Endothelial cell of umbilical vein (primary cell): Measurements from ENCODE around the gene UBAP2L. TPM values are rescaled to one million over a fixed set of nuclear protein-coding genes. Genes with fewer than 3 reads are reported as not detected.
A peak's percentile ranks its signal among the peaks of the same experiment; 100 is the strongest.

Experiments
- BruUV-seq: library from RNA; stranded (reverse); fragments of 400-500 nt; replicated peaks from 2 replicates; lab custom pipeline; 2021; lab: Mats Ljungman, UMichigan
- CTCF ChIA-PET: fragments of 300-600, 350-600 bp; sonication (Branson Sonifier 250); formaldehyde crosslinking; loops from one replicate; lab custom pipeline; 2021; ENCODE audit warnings: antibody characterized with exemption, inconsistent platforms; lab: Charles Lee
- POLR2A ChIA-PET: fragments of 300-600, 350-600 bp; sonication (Branson Sonifier 250); formaldehyde crosslinking; loops from one replicate; lab custom pipeline; 2021; ENCODE audit warnings: antibody characterized with exemption, inconsistent platforms; lab: Charles Lee
- DNase-seq: peaks from one replicate; pipeline ENCODE4 v3.0.0-alpha.2; 2011; ENCODE audit warnings: low read depth, low spot score
- FAIRE-seq: peaks from 2 replicates; lab custom pipeline; 2011; peaks lifted over from hg19 to GRCh38; lab: Jason Lieb, UNC
- H2AFZ ChIP-seq: 2 replicates; pipeline ENCODE4 v1.6.0; 2012; ENCODE audit warnings: low read depth, low read length, control low read depth, inconsistent platforms
- H3K27ac ChIP-seq: 2 replicates; pipeline ENCODE4 v1.5.1; 2011; ENCODE audit warnings: low read depth, mild to moderate bottlenecking, control low read depth, low read length, moderate library complexity; ENCODE audit not compliant: insufficient read depth
- H3K27me3 ChIP-seq, 2 experiments: 2 replicates each; pipeline versions ENCODE4 v1.6.0 to v1.6.1; 2011; ENCODE audit warnings: low read length in 2 of 2, mixed read lengths in 1 of 2; ENCODE audit not compliant: control insufficient read depth in 2 of 2, insufficient read depth in 2 of 2
- H3K36me3 ChIP-seq, 2 experiments: 2 replicates in 1 of 2; 3 replicates in 1 of 2; pipeline ENCODE4 v1.5.1; 2011; ENCODE audit warnings: low read length in 2 of 2, mild to moderate bottlenecking in 1 of 2, moderate library complexity in 1 of 2; ENCODE audit not compliant: control insufficient read depth in 2 of 2, insufficient read depth in 2 of 2; ENCODE audit errors: extremely low read depth in 1 of 2
- H3K4me1 ChIP-seq: 3 replicates; pipeline ENCODE4 v1.5.1; 2011; ENCODE audit warnings: mild to moderate bottlenecking, low read length; ENCODE audit not compliant: control insufficient read depth, insufficient read depth; ENCODE audit errors: extremely low read depth
- H3K4me2 ChIP-seq: 2 replicates; pipeline ENCODE4 v1.6.1; 2011; ENCODE audit warnings: low read length, control low read depth, mixed read lengths; ENCODE audit not compliant: insufficient read depth
- H3K4me3 ChIP-seq, 3 experiments: fragments of 200-600 bp in 1 of 3; sonication (generic), shearing (Covaris generic) in 1 of 3; replicated peaks in 1 of 3; 2 replicates each; pipeline ENCODE4 v1.5.1; 2011 to 2016; ENCODE audit warnings: control low read depth in 3 of 3, low read length in 3 of 3, mild to moderate bottlenecking in 2 of 3, inconsistent platforms in 1 of 3, low read depth in 1 of 3, moderate library complexity in 1 of 3; ENCODE audit not compliant: insufficient read depth in 1 of 3
- H3K79me2 ChIP-seq: 2 replicates; pipeline ENCODE4 v1.6.0; 2012; ENCODE audit warnings: low read length, inconsistent platforms; ENCODE audit not compliant: control insufficient read depth, insufficient read depth
- H3K9ac ChIP-seq: replicated peaks from 2 replicates; pipeline ENCODE3; 2011; ENCODE audit warnings: low read length, control low read depth; ENCODE audit not compliant: insufficient read depth; ENCODE audit errors: extremely low read depth
- H3K9me1 ChIP-seq: replicated peaks from 3 replicates; pipeline ENCODE4 v1.6.0; 2011; ENCODE audit warnings: mild to moderate bottlenecking, low read length; ENCODE audit not compliant: control insufficient read depth, insufficient read depth; ENCODE audit errors: extremely low read depth
- H3K9me3 ChIP-seq: replicated peaks from 2 replicates; pipeline ENCODE4 v1.5.1; 2012; ENCODE audit warnings: low read length, inconsistent platforms; ENCODE audit not compliant: control insufficient read depth, insufficient read depth
- H4K20me1 ChIP-seq: replicated peaks from 2 replicates; pipeline ENCODE3; 2011; ENCODE audit warnings: mild to moderate bottlenecking, low read length; ENCODE audit not compliant: control insufficient read depth, insufficient read depth; ENCODE audit errors: extremely low read depth
- CTCF ChIP-seq, 2 donors: IDR thresholded peaks; 1 replicate in 1 of 2; 2 replicates in 1 of 2; pipeline ENCODE4 v1.5.1; 2011; ENCODE audit warnings: low read length in 2 of 2, mild to moderate bottlenecking in 2 of 2, moderate library complexity in 2 of 2, control low read depth in 1 of 2, inconsistent platforms in 1 of 2, low read depth in 1 of 2; ENCODE audit not compliant: insufficient read depth in 1 of 2; ENCODE audit errors: extremely low read depth in 1 of 2
- EZH2 ChIP-seq: IDR thresholded peaks from 2 replicates; pipeline ENCODE4 v1.6.1; 2012; ENCODE audit warnings: borderline replicate concordance, low read depth, mild to moderate bottlenecking, moderate library complexity, low read length, inconsistent platforms; ENCODE audit not compliant: severe bottlenecking
- JUN ChIP-seq: IDR thresholded peaks from 2 replicates; pipeline ENCODE4 v1.6.1; 2011; ENCODE audit warnings: borderline replicate concordance, low read depth; ENCODE audit not compliant: insufficient read length, insufficient read depth
- MAX ChIP-seq: IDR thresholded peaks from 2 replicates; pipeline ENCODE4 v1.6.1; 2011; ENCODE audit not compliant: insufficient read depth, insufficient read length
- MYC ChIP-seq: IDR thresholded peaks from one replicate; pipeline ENCODE4 v1.6.1; 2011; ENCODE audit warnings: mild to moderate bottlenecking, low read depth, low read length
- POLR2AphosphoS5 ChIP-seq: IDR thresholded peaks from 2 replicates; pipeline ENCODE4 v1.6.1; 2012; ENCODE audit warnings: low read depth, mild to moderate bottlenecking, control low read depth, low read length, moderate library complexity; ENCODE audit not compliant: insufficient read depth
- dilution Hi-C: fragments of 300-500 bp; cut with MboI; formaldehyde crosslinking; loops from one replicate; pipeline ENCODE4 v1.15.0; 2019; ENCODE audit warnings: low sequenced_read_pairs; ENCODE audit not compliant: extremely low pct_ligation_motif_present
- intact Hi-C: fragments of 100-400 bp; cut with micrococcal nuclease; formaldehyde crosslinking; loops from one replicate; pipeline ENCODE4 v1.10.0; 2022
- polyA plus RNA-seq, 4 experiments: library from polyadenylated mRNA; depleted of rRNA in 3 of 4; stranded (reverse) in 3 of 4; unstranded in 1 of 4; fragments of >200 nt; gene quantifications; 2 replicates each; pipeline versions ENCODE4 v1.2.1 to v1.2.3, GENCODE V29; 2011 to 2012; ENCODE audit warnings: missing spikeins in 1 of 4
- total RNA-seq: library from RNA; stranded (reverse); gene quantifications from 2 replicates; pipeline ENCODE4 v1.2.3, GENCODE V29; 2021

Gene UBAP2L
- total and polyA plus RNA-seq, 2 donors (not counting 3 experiments of a cell fraction or from before 2014, with no cell fraction given): 229 to 280 TPM

- H3K27me3 ChIP-seq: peaks cover 0 to 3% of the 10 kb centered on the region in 2 experiments
- H3K9me1 ChIP-seq: no peaks in the 10 kb centered on the region
- no peak overlapping the region for H2AFZ ChIP-seq
- peaks cover 24% of the 10 kb centered on the region for H3K4me1 ChIP-seq
- H4K20me1 ChIP-seq: no peaks in the 10 kb centered on the region
- ChIA-PET CTCF (interaction anchor here (1.0 to 1.4 kb wide), 2 partner anchors 12 to 148 kb away, joined by 4 to 12 read pairs; no protein-coding TSS in a partner anchor), POLR2A (no interaction called here)
- TF ChIP-seq MAX (no peak), MYC (no peak)
- H3K9ac ChIP-seq: no peak overlapping the region
- no peak for FAIRE-seq
- peaks cover 10% of the 10 kb centered on the region for H3K79me2 ChIP-seq
- DNase-seq: no peak
- H3K36me3 ChIP-seq: no peaks in the 10 kb centered on the region
- H3K27ac ChIP-seq: no peak overlapping the region
- dilution Hi-C loops: no loop called here
- no peak overlapping the region for H3K4me2 ChIP-seq
- H3K9me3 ChIP-seq: no peaks in the 10 kb centered on the region
- H3K4me3 ChIP-seq: no peak overlapping the region
- BruUV-seq: no TSS peak
- intact Hi-C loops: loop anchor here (1.0 kb wide), 2 partner anchors 85 to 148 kb away; partner anchors contain the start of gene HAX1
Observed at GRCh38 chr1:154186852-154187501, 33.8 kb upstream of the UBAP2L start.

GRCh38 chr1:154190550-154190949 lies 30.2 kb upstream of the UBAP2L start:
- intact Hi-C loops (loop anchor here (1.0 to 10.0 kb wide), 2 partner anchors 30 to 284 kb away; partner anchors contain the start of gene UBAP2L), dilution Hi-C loops (no loop called here)
- no peak for TF ChIP-seq CTCF (IDR thresholded peaks at IDR 0.05; ENCODE audit: extremely low read depth in 1 of 2, insufficient read depth in 1 of 2, low read depth in 1 of 2, low read length in 2 of 2)
- no peak for TF ChIP-seq EZH2
- peak; percentile 29 for TF ChIP-seq JUN
- no peak for TF ChIP-seq POLR2AphosphoS5
- H4K20me1 ChIP-seq: no peaks in the 10 kb centered on the region
- no peaks in the 10 kb centered on the region for H3K9me3 ChIP-seq
- ChIA-PET CTCF (interaction anchor here (0.9 to 2.0 kb wide), 4 partner anchors 9 to 145 kb away, joined by 3 to 22 read pairs (median 6); partner anchors contain the start of gene UBAP2L), POLR2A (interaction anchor here (1.0 kb wide), 1 partner anchor 9 kb away, joined by 3 read pairs; no protein-coding TSS in a partner anchor)
- no peaks in the 10 kb centered on the region for H3K36me3 ChIP-seq
- peaks cover 14% of the 10 kb centered on the region in 2 experiments for H3K27me3 ChIP-seq
- H3K4me3 ChIP-seq: no peak overlapping the region
- FAIRE-seq (peak; percentile 82), DNase-seq (peak; percentile 88)
- no peaks in the 10 kb centered on the region for H3K79me2 ChIP-seq
- H2AFZ ChIP-seq: no peak overlapping the region
- BruUV-seq: no TSS peak
- H3K27ac ChIP-seq: no peak overlapping the region
- peak overlapping the region; percentile 8 for H3K4me2 ChIP-seq
- H3K9ac ChIP-seq: no peak overlapping the region
- no peaks in the 10 kb centered on the region for H3K9me1 ChIP-seq
- peaks cover 23% of the 10 kb centered on the region for H3K4me1 ChIP-seq
